Measurements from ENCODE around the gene NPIPA3. TPM values are rescaled to one million over a fixed set of nuclear protein-coding genes. Genes with fewer than 3 reads are reported as not detected.
"Not testable (repeated sequence)": the region's sequence is repeated elsewhere in the genome, so short reads cannot be mapped to it uniquely, and the experiment has no call there.

The NPIPA3 gene
- total RNA-seq (2014; rRNA removed; shearing (Covaris generic); ENCODE audit: low replicate concordance): 0.43 TPM in 1 of 2 replicates, not detected in the other

GRCh38 chr16:14703156-14704011, at the start of gene NPIPA3:
NPIPA3 (plus strand) TSS chr16:14703411; CDS start chr16:14708944, 5,533 bp downstream.
- H3K27me3 ChIP-seq, H3K36me3 ChIP-seq, H3K9me3 ChIP-seq, DNase-seq, H3K4me3 ChIP-seq: not testable (repeated sequence)

DNA sequence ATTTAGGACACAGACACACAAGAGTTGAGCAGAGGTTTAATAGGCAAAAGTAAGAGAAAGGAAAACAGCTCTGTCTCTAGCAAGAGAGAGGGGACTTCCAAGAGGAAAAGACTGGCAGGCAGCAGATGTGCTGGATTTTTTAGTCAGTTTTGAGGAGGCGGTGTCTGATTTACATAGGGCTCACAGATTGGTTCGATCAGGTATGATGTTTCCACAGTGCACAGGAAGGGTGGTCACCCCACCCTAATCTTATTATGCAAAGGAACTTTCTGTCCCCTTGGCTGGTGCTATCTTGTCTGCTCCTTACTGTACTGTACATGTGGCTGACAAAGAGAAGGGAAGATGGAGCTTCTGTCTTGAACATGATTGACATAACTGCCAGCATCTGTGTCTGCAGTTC, 45.1 kb upstream of the NPIPA3 start:
- Histone ChIP-seq H3K9me3 (no peaks in the 10 kb centered on the region), H3K27me3 (no peaks in the 10 kb centered on the region), H3K4me3 (no peak overlapping the region), H3K36me3 (peaks cover 86% of the 10 kb centered on the region)
- no peak for DNase-seq

DNA sequence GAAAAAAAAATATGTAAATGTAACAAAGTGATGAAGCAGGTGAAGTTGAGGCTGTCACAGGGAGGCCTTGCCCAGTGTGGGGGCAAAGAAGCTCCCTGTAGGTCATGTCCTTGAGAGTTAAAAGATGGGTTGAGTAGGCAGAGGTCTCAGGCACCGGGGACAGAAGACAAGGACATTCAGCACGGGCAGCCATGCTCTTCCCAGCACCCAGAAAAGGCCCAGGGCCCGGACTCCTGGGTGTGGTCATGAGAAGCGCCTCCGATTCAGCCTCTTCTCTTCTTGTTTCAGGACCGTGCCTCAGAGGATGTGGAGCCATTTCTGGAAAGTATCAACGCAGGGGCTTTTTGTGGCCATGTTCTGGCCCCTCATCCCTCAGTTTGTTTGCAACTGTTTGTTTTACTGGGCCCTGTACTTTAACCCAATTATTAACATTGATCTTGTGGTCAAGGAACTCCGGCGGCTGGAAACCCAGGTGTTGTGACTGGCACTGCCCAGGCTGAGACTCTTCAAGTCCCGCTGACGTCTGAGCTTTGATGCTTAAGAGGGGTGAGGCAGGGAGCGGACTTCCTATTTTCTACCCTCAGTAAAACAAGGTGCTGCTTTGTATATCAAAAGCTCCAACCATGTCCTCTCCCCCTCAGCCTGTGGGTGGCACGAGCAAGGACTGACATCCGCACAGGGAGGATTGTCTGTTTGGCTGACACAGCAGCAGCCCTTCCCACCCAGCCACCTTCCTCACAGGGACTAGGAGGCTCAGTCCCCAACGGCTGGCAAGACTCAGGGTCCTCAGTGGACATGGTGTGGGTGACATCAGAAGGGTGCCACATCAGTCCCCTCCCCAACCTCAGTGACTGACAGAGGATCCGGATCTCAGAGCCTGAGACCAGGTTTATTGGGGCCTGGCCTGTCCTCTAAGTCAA, 35.6 kb upstream of the NPIPA3 start:
- Histone ChIP-seq H3K27me3 (no peaks in the 10 kb centered on the region), H3K9me3 (no peaks in the 10 kb centered on the region), H3K36me3 (peaks cover 56% of the 10 kb centered on the region), H3K4me3 (no peak overlapping the region)
- no peak for DNase-seq

- no peaks in the 10 kb centered on the region for H3K9me3 ChIP-seq
- no peaks in the 10 kb centered on the region for H3K27me3 ChIP-seq
- peaks cover 45% of the 10 kb centered on the region for H3K36me3 ChIP-seq
- no peak overlapping the region for H3K4me3 ChIP-seq
- DNase-seq: no peak
These were observed 34.5 kb upstream of the NPIPA3 start for GRCh38 chr16:14668556-14669223.

GRCh38 chr16:14669776-14670175, 33.4 kb upstream of the NPIPA3 start:
- H3K36me3 ChIP-seq: peaks cover 36% of the 10 kb centered on the region
- DNase-seq: no peak

DNA sequence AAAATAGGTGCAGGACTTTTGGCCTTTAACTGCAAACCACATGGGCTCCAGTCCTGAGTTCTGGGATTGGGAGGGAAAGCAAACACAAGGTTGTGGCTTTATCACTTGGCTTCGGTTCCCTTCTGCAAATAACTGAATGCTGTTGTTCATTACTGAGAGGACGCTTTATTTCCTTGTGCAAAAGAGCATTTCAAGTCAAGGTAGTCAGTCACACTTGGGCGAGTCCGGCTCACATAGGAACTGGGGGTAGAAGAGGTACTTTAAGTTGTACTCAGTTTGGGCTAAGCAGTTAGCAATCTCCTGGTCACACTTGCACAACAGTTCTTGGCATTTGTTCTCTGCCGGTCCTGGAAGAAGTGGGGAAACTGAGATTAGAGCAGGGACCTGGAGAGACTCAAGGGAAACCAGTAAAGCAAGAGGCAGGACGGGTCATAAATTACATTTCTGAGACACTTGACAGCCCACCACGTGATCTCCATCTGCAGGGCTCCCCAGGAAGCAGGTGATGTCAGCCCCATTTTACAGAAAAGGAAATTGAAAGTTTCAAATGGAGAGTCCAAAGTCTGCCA, 30.7 kb upstream of the NPIPA3 start:
- Histone ChIP-seq H3K27me3 (no peaks in the 10 kb centered on the region), H3K4me3 (no peak overlapping the region), H3K36me3 (peaks cover 10% of the 10 kb centered on the region; the same call in 1 of the 2 replicates), H3K9me3 (no peaks in the 10 kb centered on the region)
- no peak for DNase-seq

More at GRCh38 chr16:14669776-14670175, 33.4 kb upstream of the NPIPA3 start:
- H3K4me3 ChIP-seq: no peak overlapping the region
- H3K9me3 ChIP-seq: no peaks in the 10 kb centered on the region
- no peaks in the 10 kb centered on the region for H3K27me3 ChIP-seq

GRCh38 chr16:14676633-14677032, 26.6 kb upstream of the NPIPA3 start:
- Histone ChIP-seq H3K9me3 (no peaks in the 10 kb centered on the region), H3K27me3 (peaks cover 2% of the 10 kb centered on the region; the same call in 1 of the 2 replicates), H3K4me3 (no peak overlapping the region), H3K36me3 (no peaks in the 10 kb centered on the region)
- no peak for DNase-seq

- no peak overlapping the region for H3K4me3 ChIP-seq
- no peak for DNase-seq
- no peaks in the 10 kb centered on the region for H3K36me3 ChIP-seq
- H3K27me3 ChIP-seq: peaks cover 2% of the 10 kb centered on the region; the same call in 1 of the 2 replicates
- H3K9me3 ChIP-seq: no peaks in the 10 kb centered on the region
These were observed 25.6 kb upstream of the NPIPA3 start for GRCh38 chr16:14677627-14678026.

GRCh38 chr16:14678748-14679497, 24.3 kb upstream of the NPIPA3 start:
- H3K36me3 ChIP-seq: no peaks in the 10 kb centered on the region
- no peak overlapping the region for H3K4me3 ChIP-seq
- H3K9me3 ChIP-seq: no peaks in the 10 kb centered on the region
- H3K27me3 ChIP-seq: peaks cover 2% of the 10 kb centered on the region; the same call in 1 of the 2 replicates
- no peak for DNase-seq

DNA sequence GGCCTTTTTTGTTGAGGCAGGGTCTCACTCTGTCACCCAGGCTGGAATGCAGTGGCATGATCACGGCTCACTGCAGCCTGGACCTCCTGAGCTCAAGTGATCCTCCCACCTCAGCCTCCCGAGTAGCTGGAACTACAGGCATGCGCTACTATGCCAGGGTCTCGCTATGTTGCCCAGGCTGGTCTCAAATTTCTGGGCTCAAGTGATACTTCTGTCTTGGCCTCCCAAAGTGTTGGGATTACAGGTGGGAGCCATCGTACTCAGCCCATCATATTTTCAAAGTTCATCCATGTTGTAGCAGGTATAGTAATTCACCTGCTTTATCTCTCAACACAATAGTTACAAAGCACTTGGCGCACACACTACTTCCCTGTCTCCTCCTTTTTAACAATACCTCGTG, 22.8 kb upstream of the NPIPA3 start:
- H3K4me3 ChIP-seq, H3K9me3 ChIP-seq, DNase-seq: not testable (repeated sequence)

GRCh38 chr16:14681115-14681514, 22.1 kb upstream of the NPIPA3 start:
- H3K27me3 ChIP-seq: peaks cover 2% of the 10 kb centered on the region; the same call in 1 of the 2 replicates
- no peak overlapping the region for H3K4me3 ChIP-seq
- H3K9me3 ChIP-seq: no peaks in the 10 kb centered on the region
- DNase-seq: no peak
- H3K36me3 ChIP-seq: no peaks in the 10 kb centered on the region

More for the DNA sequence above, 22.8 kb upstream of the NPIPA3 start:
- not testable (repeated sequence) for H3K27me3 ChIP-seq, H3K36me3 ChIP-seq

- Histone ChIP-seq H3K36me3 (no peaks in the 10 kb centered on the region), H3K4me3 (no peak overlapping the region), H3K9me3 (no peaks in the 10 kb centered on the region), H3K27me3 (peaks cover 2% of the 10 kb centered on the region; the same call in 1 of the 2 replicates)
- no peak for DNase-seq
These were observed 21.1 kb upstream of the NPIPA3 start for GRCh38 chr16:14682121-14682520.

DNA sequence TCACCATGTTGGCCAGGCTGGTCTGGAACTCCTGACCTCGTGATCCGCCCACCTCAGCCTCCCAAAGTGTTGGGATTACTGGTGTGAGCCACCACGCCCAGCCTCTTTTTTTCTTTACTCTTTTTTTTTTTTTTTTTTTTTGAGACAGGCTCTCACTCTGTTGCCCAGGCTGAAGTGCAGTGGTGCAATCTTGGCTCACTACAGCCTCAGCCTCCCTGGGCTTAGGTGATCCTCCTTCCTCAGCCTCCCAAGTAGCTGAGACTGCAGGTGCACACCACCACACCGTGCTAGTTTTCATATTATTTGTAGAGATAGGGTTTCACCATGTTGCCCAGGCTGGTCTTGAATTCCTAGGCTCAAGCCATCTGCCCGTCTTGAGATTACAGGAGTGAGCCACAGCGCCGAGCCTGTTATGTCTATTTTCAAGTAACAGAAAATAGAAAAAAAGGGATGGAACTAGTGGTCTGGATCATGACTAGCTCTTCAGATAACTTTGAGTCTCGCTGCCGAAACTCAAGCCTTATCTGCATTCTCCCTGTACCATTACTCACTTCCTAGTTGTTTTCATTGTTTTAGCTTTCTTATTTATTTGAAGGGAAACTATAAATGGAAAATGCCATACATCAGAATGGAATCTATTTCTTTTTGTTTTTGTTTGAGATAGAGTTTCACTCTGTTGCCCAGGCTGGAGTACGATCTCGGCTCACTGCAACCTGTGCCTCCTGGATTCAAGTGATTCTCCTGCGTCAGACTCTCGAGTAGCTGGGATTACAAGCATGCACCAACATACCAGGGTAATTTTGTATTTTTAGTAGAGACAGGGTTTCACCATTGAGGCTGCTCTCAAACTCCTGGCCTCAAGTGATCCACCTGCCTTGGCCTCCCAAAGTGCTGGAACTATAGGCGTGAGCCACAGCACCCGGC, 17.1 kb upstream of the NPIPA3 start:
- H3K4me3 ChIP-seq, H3K36me3 ChIP-seq, H3K27me3 ChIP-seq, H3K9me3 ChIP-seq, DNase-seq: not testable (repeated sequence)

DNA sequence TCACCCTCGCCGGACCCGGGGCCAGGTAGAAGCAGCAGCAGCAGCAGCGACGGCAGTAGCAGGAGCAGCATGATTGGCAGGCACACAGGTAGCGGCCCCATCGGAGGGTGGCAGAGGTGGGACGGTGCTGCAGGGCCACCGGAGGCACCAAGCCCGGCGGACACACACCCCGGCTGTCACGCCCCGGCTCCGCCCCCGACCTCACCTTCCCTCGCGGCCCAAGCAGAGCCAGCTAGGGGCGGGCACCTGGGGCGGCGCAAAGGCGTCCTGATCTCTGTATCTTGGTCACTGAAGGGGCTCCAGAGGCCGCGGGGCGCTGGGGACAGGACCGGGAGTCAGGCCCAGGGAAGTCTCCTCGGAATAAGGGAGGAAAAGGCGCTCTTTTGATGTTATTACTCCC, 9.1 kb upstream of the NPIPA3 start, which contains the start of gene PLA2G10:
TSS of gene PLA2G10 (minus strand) at position 180 of the 400 bp plus-strand sequence. CDS start at position 101, 79 bp downstream.
- not testable (repeated sequence) for H3K36me3 ChIP-seq, H3K9me3 ChIP-seq, DNase-seq, H3K4me3 ChIP-seq, H3K27me3 ChIP-seq

- H3K27me3 ChIP-seq, H3K4me3 ChIP-seq, DNase-seq, H3K36me3 ChIP-seq, H3K9me3 ChIP-seq: not testable (repeated sequence)
These were observed 1.4 kb upstream of the NPIPA3 start for GRCh38 chr16:14701859-14702258.

All from MG63 (cell line).